Gastrocnemius medialis (tissue), 4 donors: ENCODE results near the gene MARCHF10.

Source experiments
- POLR2A ChIP-seq, 2 donors: fragments of 450-650 bp; IDR thresholded peaks; one replicate each; pipeline ENCODE4 v1.6.1; 2017; ENCODE audit warnings: antibody characterized with exemption in 2 of 2, mild to moderate bottlenecking in 2 of 2, moderate library complexity in 2 of 2
- TF ChIP-seq, protein P1 (sequence below), 5 experiments: fragments of 450-650 bp in 3 of 5; fragments of 200-600 bp in 2 of 5; sonication (generic) in 2 of 5; IDR thresholded peaks in 4 of 5; conservative IDR thresholded peaks in 1 of 5; 1 replicate in 4 of 5; 2 replicates in 1 of 5; pipeline ENCODE4 v1.5.1; 2016 to 2019; ENCODE audit warnings: antibody characterized with exemption in 5 of 5, mild to moderate bottlenecking in 3 of 5, moderate library complexity in 3 of 5

DNA sequence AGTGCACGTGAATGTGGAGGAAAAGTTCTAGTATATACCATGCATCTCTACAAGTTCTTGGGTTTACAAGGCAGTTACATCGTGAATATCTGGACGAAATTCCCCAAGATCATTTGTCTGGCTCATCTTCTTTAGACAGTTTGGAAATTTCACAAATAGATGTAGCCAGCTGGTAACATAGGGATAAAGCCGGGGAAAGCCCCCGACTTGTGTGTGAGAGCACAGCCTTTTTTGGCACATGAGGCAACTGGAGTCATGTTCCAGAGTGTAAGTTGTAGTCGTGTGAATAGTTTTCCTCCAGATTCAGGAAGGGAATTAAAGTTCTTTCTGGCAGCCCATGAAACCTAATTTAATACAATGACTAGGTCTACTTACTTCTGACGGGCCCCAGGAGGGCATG is 62.3 kb downstream of the MARCHF10 start:
- TF ChIP-seq, protein P1, sequence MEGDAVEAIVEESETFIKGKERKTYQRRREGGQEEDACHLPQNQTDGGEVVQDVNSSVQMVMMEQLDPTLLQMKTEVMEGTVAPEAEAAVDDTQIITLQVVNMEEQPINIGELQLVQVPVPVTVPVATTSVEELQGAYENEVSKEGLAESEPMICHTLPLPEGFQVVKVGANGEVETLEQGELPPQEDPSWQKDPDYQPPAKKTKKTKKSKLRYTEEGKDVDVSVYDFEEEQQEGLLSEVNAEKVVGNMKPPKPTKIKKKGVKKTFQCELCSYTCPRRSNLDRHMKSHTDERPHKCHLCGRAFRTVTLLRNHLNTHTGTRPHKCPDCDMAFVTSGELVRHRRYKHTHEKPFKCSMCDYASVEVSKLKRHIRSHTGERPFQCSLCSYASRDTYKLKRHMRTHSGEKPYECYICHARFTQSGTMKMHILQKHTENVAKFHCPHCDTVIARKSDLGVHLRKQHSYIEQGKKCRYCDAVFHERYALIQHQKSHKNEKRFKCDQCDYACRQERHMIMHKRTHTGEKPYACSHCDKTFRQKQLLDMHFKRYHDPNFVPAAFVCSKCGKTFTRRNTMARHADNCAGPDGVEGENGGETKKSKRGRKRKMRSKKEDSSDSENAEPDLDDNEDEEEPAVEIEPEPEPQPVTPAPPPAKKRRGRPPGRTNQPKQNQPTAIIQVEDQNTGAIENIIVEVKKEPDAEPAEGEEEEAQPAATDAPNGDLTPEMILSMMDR (IDR thresholded peaks at IDR 0.05 in 4 of 5, conservative IDR thresholded peaks at IDR 0.05 in 1 of 5) = no peak
- no peak for TF ChIP-seq POLR2A (IDR thresholded peaks at IDR 0.05)
